IMR-90 (cell line): ENCODE results near the gene PLCD4.

ENCODE experiments used
- CTCF ChIP-seq: conservative IDR thresholded peaks from 2 replicates; pipeline ENCODE4 v1.5.1; 2012; ENCODE audit warnings: mild to moderate bottlenecking, low read depth, low read length, improper control_type of control experiment
- POLR2A ChIP-seq: IDR thresholded peaks from 2 replicates; pipeline ENCODE4 v1.6.1; 2012; ENCODE audit warnings: mild to moderate bottlenecking, low read depth, low read length

GRCh38 chr2:218642121-218642656, 34.5 kb downstream of the PLCD4 start:
- TF ChIP-seq CTCF (no peak), POLR2A (no peak)
